Caco-2 (cell line): ENCODE data around the gene TRMT112. TPM values are rescaled to one million over a fixed set of nuclear protein-coding genes. Genes with fewer than 3 reads are reported as not detected.

Experiments used
- BruUV-seq: library from RNA; stranded (reverse); fragments of 400-500 nt; replicated peaks from 2 replicates; lab custom pipeline; 2021; lab: Mats Ljungman, UMichigan
- CTCF ChIA-PET: fragments of 300-600 bp; sonication (Branson Sonifier 250); formaldehyde crosslinking; loops from one replicate; lab custom pipeline; 2022; ENCODE audit warnings: antibody characterized with exemption; lab: Charles Lee
- POLR2A ChIA-PET: fragments of 300-600 bp; sonication (Branson Sonifier 250); formaldehyde crosslinking; loops from one replicate; lab custom pipeline; 2022; ENCODE audit warnings: antibody characterized with exemption; lab: Charles Lee
- DNase-seq, 2 experiments: peaks; one replicate each; pipeline versions ENCODE4 v3.0.0 to v3.0.0-alpha.2; 2020 to 2022
- H3K27me3 ChIP-seq: replicated peaks from 2 replicates; pipeline ENCODE4 v1.6.0; 2011; ENCODE audit warnings: low read length; ENCODE audit not compliant: control insufficient read depth, insufficient read depth
- H3K36me3 ChIP-seq: 2 replicates; pipeline ENCODE4 v1.5.1; 2011; ENCODE audit warnings: low read length; ENCODE audit not compliant: control insufficient read depth, insufficient read depth
- H3K4me1 ChIP-seq: fragments of 250-450 bp; sonication (Bioruptor Pico); 2 replicates; pipeline ENCODE4 v1.5.1; 2020; ENCODE audit warnings: mild to moderate bottlenecking
- H3K4me3 ChIP-seq: 2 replicates; pipeline ENCODE4 v1.5.1; 2011; ENCODE audit warnings: low read depth, mild to moderate bottlenecking, control low read depth, low read length
- H3K9me3 ChIP-seq: fragments of 250-450 bp; sonication (Bioruptor Pico); 2 replicates; pipeline ENCODE4 v1.5.1; 2020; ENCODE audit warnings: mild to moderate bottlenecking, moderate library complexity
- H3K27ac Mint-ChIP-seq: one replicate; pipeline ENCODE4 v1.8.0; 2022; ENCODE audit warnings: mixed read lengths; ENCODE audit not compliant: unreplicated experiment
- H3K27me3 Mint-ChIP-seq: one replicate; pipeline ENCODE4 v1.8.0; 2022; ENCODE audit warnings: mixed read lengths; ENCODE audit not compliant: insufficient read depth, unreplicated experiment
- H3K36me3 Mint-ChIP-seq: one replicate; pipeline ENCODE4 v1.8.0; 2022; ENCODE audit warnings: mild to moderate bottlenecking, mixed read lengths; ENCODE audit not compliant: insufficient read depth, unreplicated experiment
- H3K4me1 Mint-ChIP-seq: one replicate; pipeline ENCODE4 v1.8.0; 2022; ENCODE audit warnings: low read depth, mixed read lengths; ENCODE audit not compliant: unreplicated experiment
- H3K4me3 Mint-ChIP-seq: one replicate; pipeline ENCODE4 v1.8.0; 2022; ENCODE audit warnings: mild to moderate bottlenecking, moderate library complexity, mixed read lengths; ENCODE audit not compliant: unreplicated experiment
- H3K9me3 Mint-ChIP-seq: one replicate; pipeline ENCODE4 v1.8.0; 2022; ENCODE audit warnings: mixed read lengths; ENCODE audit not compliant: unreplicated experiment
- intact Hi-C: fragments of 100-400 bp; cut with micrococcal nuclease; formaldehyde crosslinking; loops from one replicate; pipeline ENCODE4 v1.10.0; 2022; ENCODE audit not compliant: unreplicated experiment
- total RNA-seq: library from RNA; stranded (reverse); gene quantifications from 2 replicates; pipeline ENCODE4 v1.2.3, GENCODE V29; 2022
- TF ChIP-seq, protein P1 (sequence below), 2 experiments: fragments of 200-600 bp in 1 of 2; IDR thresholded peaks; 1 replicate in 1 of 2; 2 replicates in 1 of 2; pipeline versions ENCODE4 v1.5.1 to v1.8.0; 2011 to 2022; ENCODE audit warnings: antibody characterized with exemption in 1 of 2, control low read depth in 1 of 2, inconsistent platforms in 1 of 2, low read depth in 1 of 2, low read length in 1 of 2, mild to moderate bottlenecking in 1 of 2, moderate library complexity in 1 of 2; ENCODE audit not compliant: insufficient read depth in 1 of 2, severe bottlenecking in 1 of 2, unreplicated experiment in 1 of 2

TRMT112 gene
- total RNA-seq, 1 experiment from 2014 or later, result 246 TPM

DNA sequence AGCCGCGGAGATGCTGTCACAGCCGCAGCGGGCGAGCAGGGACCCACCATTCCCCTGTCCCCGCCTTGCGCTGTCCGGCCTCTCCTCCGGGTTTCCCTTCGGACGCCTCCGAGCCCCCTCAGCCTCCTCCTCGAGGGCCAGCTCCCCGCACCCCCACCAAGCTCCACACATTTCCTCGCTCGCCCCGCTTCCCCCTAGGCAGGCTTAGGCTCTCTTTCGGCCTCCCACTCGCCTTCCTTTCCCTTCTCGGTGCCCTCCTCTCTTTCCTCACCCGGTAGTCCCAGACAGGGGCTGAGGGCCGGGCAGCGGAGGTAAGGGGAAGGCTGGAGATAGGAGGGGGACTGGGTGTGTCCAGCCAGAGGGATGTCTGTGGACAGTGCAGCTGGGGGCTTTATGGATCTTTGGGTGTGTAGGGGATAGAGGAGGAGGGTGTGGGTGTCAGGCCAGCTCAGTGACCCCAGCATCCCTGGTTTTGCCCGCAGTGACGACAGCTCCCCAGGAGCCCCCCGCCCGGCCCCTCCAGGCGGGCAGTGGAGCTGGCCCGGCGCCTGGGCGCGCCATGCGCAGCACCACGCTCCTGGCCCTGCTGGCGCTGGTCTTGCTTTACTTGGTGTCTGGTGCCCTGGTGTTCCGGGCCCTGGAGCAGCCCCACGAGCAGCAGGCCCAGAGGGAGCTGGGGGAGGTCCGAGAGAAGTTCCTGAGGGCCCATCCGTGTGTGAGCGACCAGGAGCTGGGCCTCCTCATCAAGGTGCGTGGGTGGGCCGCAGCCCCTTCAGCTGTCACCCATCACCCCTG lies 24.7 kb downstream of the TRMT112 start:
- Mint-ChIP-seq H3K27ac (no peak overlapping the region), H3K9me3 (no peaks in the 10 kb centered on the region), H3K36me3 (no peaks in the 10 kb centered on the region), H3K27me3 (peaks cover 17% of the 10 kb centered on the region), H3K4me1 (no peaks in the 10 kb centered on the region), H3K4me3 (peak overlapping the region; percentile 70)
- intact Hi-C loops, result no loop called here
- no TSS peak for BruUV-seq
- peaks cover 3% of the 10 kb centered on the region for H3K27me3 ChIP-seq
- CTCF ChIA-PET, result interaction anchor here (0.7 to 1.2 kb wide), 2 partner anchors 12 to 48 kb away, joined by 3 to 5 read pairs; no protein-coding TSS in a partner anchor
- peaks cover 7% of the 10 kb centered on the region; the same call in 1 of the 2 replicates for H3K4me1 ChIP-seq
- H3K36me3 ChIP-seq, result no peaks in the 10 kb centered on the region
- H3K9me3 ChIP-seq, result no peaks in the 10 kb centered on the region
- POLR2A ChIA-PET, result no interaction called here
- H3K4me3 ChIP-seq, result no peak overlapping the region
- TF ChIP-seq, protein P1, sequence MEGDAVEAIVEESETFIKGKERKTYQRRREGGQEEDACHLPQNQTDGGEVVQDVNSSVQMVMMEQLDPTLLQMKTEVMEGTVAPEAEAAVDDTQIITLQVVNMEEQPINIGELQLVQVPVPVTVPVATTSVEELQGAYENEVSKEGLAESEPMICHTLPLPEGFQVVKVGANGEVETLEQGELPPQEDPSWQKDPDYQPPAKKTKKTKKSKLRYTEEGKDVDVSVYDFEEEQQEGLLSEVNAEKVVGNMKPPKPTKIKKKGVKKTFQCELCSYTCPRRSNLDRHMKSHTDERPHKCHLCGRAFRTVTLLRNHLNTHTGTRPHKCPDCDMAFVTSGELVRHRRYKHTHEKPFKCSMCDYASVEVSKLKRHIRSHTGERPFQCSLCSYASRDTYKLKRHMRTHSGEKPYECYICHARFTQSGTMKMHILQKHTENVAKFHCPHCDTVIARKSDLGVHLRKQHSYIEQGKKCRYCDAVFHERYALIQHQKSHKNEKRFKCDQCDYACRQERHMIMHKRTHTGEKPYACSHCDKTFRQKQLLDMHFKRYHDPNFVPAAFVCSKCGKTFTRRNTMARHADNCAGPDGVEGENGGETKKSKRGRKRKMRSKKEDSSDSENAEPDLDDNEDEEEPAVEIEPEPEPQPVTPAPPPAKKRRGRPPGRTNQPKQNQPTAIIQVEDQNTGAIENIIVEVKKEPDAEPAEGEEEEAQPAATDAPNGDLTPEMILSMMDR (IDR thresholded peaks at IDR 0.05; ENCODE audit: insufficient read depth in 1 of 2, low read depth in 1 of 2, low read length in 1 of 2, severe bottlenecking in 1 of 2, unreplicated experiment in 1 of 2), result no peak
- DNase-seq, result no peak

DNA sequence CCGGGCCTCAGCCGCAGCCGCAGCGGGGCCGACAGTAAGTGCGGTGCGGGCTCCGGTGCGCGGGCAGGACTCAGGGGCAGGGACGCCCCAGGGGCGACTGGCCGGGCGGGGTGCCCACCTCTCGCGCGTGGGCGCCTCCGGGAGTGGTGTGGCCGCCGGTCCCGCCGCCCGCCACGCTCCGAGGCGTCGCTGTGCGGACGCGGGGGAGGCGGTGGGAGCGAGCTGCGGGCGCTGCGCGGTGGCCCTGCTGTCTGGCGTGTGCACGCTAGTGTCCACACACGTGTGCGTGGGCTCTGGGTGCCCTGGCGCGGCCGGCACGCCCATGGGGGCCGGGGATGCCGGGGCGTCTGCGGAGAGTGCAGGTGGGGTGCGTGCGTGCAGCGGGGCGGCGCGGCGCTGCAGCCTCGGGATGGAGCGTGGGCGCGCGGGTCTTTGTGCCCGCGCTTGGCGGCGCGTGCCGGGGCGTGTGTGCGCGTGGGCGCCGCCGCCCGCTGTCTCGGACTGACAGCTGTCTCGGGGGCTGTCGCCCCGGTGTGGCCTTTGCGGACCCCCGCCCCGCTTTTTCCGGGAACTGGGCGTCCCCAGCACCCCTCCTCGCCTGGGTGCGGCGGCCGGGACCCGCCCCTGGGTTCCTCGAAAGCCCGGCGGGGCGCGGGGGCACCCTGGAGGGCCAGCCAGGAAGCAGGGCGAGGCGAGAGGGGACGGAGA lies 25.5 kb downstream of the TRMT112 start:
- Histone ChIP-seq H3K36me3 (no peaks in the 10 kb centered on the region), H3K9me3 (no peaks in the 10 kb centered on the region), H3K4me3 (peak overlapping the region; percentile 26), H3K4me1 (peaks cover 7% of the 10 kb centered on the region; the same call in 1 of the 2 replicates), H3K27me3 (peaks cover 2% of the 10 kb centered on the region; the same call in 1 of the 2 replicates)
- Mint-ChIP-seq H3K27me3 (peaks cover 14% of the 10 kb centered on the region), H3K4me1 (peaks cover under 1% of the 10 kb centered on the region), H3K9me3 (no peaks in the 10 kb centered on the region), H3K36me3 (peaks cover 3% of the 10 kb centered on the region), H3K27ac (no peak overlapping the region), H3K4me3 (peak overlapping the region; percentile 70)
- no TSS peak for BruUV-seq
- intact Hi-C loops, result no loop called here
- POLR2A ChIA-PET, result no interaction called here
- TF ChIP-seq, protein P1 (IDR thresholded peaks at IDR 0.05; ENCODE audit: insufficient read depth in 1 of 2, low read depth in 1 of 2, low read length in 1 of 2, severe bottlenecking in 1 of 2, unreplicated experiment in 1 of 2), result no peak
- CTCF ChIA-PET, result interaction anchor here (0.7 to 1.2 kb wide), 2 partner anchors 13 to 47 kb away, joined by 3 to 5 read pairs; no protein-coding TSS in a partner anchor
- DNase-seq, result no peak

DNA sequence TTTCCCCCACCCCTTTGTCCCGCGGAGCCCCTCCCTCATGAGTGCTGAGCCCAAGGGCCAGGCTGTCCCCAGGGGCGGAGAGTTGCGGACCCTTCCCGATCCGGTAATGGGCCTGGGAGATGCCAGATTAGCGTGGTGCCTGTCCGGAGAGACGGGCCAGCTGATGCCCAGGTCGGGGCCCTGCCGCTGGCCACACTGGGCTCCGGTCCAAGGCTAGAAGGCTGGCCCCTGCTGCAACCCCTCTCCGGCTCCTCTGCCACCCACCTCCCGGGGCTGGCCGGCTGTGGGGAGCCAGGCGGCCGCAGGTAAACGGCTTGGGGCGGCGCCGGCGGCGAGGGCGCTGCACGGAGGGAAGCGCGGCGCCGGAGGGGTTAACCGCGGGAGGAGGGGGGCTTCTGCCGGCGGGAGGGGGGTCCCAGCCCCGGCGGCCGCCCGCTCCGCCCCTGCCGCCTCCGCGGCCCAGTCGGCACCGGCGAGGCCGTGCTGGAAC lies 26.1 kb downstream of the TRMT112 start, which contains the start of gene KCNK4:
TSS of gene KCNK4 (plus strand) at position 41 of the 490 bp plus-strand sequence. CDS start 1,717 bp downstream, outside the sequence.
- Histone ChIP-seq H3K9me3 (no peaks in the 10 kb centered on the region), H3K4me3 (peak within 1 kb of the TSS; percentile 26), H3K27me3 (peaks cover 2% of the 10 kb centered on the region; the same call in 1 of the 2 replicates), H3K4me1 (peaks cover 8% of the 10 kb centered on the region), H3K36me3 (no peaks in the 10 kb centered on the region)
- H3K4me3 Mint-ChIP-seq, result peak within 1 kb of the TSS; percentile 65
- peaks cover 7% of the 10 kb centered on the region for H3K4me1 Mint-ChIP-seq
- no TSS peak for BruUV-seq
- peaks cover 9% of the 10 kb centered on the region for H3K36me3 Mint-ChIP-seq
- ChIA-PET CTCF (no interaction called here), POLR2A (no interaction called here)
- H3K9me3 Mint-ChIP-seq, result no peaks in the 10 kb centered on the region
- DNase-seq, result no peak
- H3K27me3 Mint-ChIP-seq, result peaks cover 14% of the 10 kb centered on the region
- H3K27ac Mint-ChIP-seq, result no peak within 1 kb of the TSS
- intact Hi-C loops, result no loop called here
- TF ChIP-seq, protein P1 (IDR thresholded peaks at IDR 0.05; ENCODE audit: insufficient read depth in 1 of 2, low read depth in 1 of 2, low read length in 1 of 2, severe bottlenecking in 1 of 2, unreplicated experiment in 1 of 2), result no peak
